PFSK-1 (cell line): Measurements from ENCODE around the gene ANKS1B.

Experiments used
- FOXP2 ChIP-seq: optimal IDR thresholded peaks from 2 replicates; pipeline ENCODE3; 2011; ENCODE audit warnings: borderline replicate concordance, control low read depth, inconsistent platforms; ENCODE audit not compliant: insufficient read depth; ENCODE audit errors: extremely low read length, extremely low read depth
- POLR2AphosphoS5 ChIP-seq: IDR thresholded peaks from 2 replicates; pipeline ENCODE4 v1.6.1; 2012; ENCODE audit warnings: low read depth, mild to moderate bottlenecking, control low read depth, low read length, moderate library complexity
- TAF1 ChIP-seq: IDR thresholded peaks from 2 replicates; pipeline ENCODE4 v1.6.1; 2012; ENCODE audit warnings: low read length, control low read depth, borderline replicate concordance; ENCODE audit not compliant: insufficient read depth
- TF ChIP-seq, protein P1 (sequence below), 2 experiments: IDR thresholded peaks; 2 replicates each; pipeline versions ENCODE4 v1.6.1 to v1.8.0; 2011 to 2012; ENCODE audit warnings: low read depth in 2 of 2, low read length in 2 of 2, control low read depth in 1 of 2, inconsistent platforms in 1 of 2, mild to moderate bottlenecking in 1 of 2, moderate library complexity in 1 of 2; ENCODE audit not compliant: insufficient read depth in 1 of 2

DNA sequence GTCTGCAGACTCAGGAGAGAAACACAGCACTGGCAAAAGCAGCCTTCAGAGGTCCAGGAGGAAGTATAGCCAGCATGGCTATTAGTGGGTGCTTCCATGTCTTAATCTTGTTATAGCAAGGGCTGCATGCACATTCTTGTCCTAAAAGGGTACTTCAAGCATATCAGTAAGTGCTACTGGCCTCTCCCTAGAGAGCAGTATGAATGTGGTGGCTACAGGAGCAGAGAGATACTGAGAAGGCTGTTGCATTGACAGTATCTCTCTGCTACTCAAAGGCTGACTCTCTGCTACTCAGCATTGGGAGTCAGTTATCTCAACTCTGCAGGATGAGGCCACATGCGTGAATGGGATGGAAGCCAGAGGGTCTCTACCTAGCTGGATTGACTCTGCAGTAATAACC, 335.2 kb downstream of the ANKS1B start:
- TF ChIP-seq POLR2AphosphoS5 (no peak), FOXP2 (no peak), TAF1 (no peak)
- TF ChIP-seq, protein P1, sequence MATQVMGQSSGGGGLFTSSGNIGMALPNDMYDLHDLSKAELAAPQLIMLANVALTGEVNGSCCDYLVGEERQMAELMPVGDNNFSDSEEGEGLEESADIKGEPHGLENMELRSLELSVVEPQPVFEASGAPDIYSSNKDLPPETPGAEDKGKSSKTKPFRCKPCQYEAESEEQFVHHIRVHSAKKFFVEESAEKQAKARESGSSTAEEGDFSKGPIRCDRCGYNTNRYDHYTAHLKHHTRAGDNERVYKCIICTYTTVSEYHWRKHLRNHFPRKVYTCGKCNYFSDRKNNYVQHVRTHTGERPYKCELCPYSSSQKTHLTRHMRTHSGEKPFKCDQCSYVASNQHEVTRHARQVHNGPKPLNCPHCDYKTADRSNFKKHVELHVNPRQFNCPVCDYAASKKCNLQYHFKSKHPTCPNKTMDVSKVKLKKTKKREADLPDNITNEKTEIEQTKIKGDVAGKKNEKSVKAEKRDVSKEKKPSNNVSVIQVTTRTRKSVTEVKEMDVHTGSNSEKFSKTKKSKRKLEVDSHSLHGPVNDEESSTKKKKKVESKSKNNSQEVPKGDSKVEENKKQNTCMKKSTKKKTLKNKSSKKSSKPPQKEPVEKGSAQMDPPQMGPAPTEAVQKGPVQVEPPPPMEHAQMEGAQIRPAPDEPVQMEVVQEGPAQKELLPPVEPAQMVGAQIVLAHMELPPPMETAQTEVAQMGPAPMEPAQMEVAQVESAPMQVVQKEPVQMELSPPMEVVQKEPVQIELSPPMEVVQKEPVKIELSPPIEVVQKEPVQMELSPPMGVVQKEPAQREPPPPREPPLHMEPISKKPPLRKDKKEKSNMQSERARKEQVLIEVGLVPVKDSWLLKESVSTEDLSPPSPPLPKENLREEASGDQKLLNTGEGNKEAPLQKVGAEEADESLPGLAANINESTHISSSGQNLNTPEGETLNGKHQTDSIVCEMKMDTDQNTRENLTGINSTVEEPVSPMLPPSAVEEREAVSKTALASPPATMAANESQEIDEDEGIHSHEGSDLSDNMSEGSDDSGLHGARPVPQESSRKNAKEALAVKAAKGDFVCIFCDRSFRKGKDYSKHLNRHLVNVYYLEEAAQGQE (IDR thresholded peaks at IDR 0.05; ENCODE audit: insufficient read depth in 1 of 2, low read depth in 2 of 2, low read length in 2 of 2), result no peak
